IPS DF 4.7 (cell line): ENCODE results near the gene SHOC2.
"Not testable (repeated sequence)": the region's sequence is repeated elsewhere in the genome, so short reads cannot be mapped to it uniquely, and the experiment has no call there.

Experiments used
- DNase-seq: peaks from one replicate; pipeline ENCODE4 v3.0.0-alpha.2; 2013; ENCODE audit warnings: low spot score; ENCODE audit errors: extremely low read depth

Gene SHOC2

DNA sequence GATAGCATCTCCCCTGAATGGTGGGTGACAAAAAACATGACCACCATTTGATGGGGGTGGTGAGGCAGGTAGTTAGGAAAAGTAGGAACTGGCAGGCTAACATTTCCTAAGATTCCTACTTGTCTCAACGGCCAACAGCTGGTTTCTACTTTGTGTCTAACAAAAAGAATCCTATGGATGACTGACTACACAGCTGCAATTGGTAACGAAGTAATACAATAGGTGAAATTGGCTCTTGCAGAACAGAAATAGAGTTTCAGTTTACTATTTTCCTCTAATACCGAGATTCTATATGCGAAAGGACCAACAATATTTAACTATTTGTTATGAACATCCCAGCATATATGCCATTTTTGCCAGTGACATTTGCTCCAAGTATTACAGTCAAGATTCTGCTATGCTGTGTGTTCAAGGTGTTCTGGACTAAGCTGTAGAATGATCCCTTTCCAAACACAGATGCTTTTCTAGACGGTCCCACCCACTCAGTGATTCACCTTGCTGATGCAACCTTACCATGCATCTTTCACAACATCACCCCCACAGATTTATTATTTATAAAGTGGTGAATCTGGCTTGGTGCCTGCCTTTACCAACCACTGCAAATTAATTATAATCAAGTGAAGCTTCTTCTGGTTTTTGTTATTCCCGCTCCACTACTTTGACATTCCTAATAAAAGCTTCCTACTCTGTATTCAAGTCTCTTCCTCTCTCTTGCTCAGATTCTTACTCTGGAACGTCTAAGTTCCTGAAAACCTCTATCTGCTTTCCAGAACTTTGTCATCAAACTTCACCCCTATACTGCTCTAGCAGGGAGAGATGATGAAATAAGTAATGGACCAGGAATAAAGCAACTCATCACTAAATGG, 17.2 kb upstream of the SHOC2 start:
- no peak for DNase-seq

- no peak for DNase-seq
These were observed 15.8 kb upstream of the SHOC2 start for GRCh38 chr10:110903280-110904278.

- no peak for DNase-seq
These were observed 9.3 kb upstream of the SHOC2 start for GRCh38 chr10:110910138-110910537.

GRCh38 chr10:110912374-110912773, 7.0 kb upstream of the SHOC2 start:
- DNase-seq = no peak

- DNase-seq = no peak
These were observed 5.0 kb upstream of the SHOC2 start for GRCh38 chr10:110914431-110914830.

DNA sequence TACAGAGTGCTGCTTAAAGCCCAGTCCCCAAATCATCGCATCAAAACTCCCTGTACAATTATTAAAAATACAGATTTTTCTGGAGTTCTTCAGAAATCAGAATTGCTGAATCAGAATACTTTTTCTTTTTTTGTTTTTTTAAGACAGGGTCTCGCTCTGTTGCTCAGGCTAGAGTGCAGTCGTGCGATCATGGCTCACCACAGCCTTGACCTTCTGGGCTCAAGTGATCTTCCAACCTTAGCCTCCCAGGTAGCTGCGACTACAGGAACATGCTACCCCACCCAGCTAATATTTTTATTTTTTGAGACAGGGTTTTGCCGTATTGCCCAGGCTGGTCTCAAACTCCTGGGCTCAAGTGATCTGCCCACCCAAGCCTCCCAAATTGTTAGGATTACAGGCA, 4.4 kb upstream of the SHOC2 start:
- no peak for DNase-seq

GRCh38 chr10:110915600-110915999, 3.8 kb upstream of the SHOC2 start:
- not testable (repeated sequence) for DNase-seq

DNA sequence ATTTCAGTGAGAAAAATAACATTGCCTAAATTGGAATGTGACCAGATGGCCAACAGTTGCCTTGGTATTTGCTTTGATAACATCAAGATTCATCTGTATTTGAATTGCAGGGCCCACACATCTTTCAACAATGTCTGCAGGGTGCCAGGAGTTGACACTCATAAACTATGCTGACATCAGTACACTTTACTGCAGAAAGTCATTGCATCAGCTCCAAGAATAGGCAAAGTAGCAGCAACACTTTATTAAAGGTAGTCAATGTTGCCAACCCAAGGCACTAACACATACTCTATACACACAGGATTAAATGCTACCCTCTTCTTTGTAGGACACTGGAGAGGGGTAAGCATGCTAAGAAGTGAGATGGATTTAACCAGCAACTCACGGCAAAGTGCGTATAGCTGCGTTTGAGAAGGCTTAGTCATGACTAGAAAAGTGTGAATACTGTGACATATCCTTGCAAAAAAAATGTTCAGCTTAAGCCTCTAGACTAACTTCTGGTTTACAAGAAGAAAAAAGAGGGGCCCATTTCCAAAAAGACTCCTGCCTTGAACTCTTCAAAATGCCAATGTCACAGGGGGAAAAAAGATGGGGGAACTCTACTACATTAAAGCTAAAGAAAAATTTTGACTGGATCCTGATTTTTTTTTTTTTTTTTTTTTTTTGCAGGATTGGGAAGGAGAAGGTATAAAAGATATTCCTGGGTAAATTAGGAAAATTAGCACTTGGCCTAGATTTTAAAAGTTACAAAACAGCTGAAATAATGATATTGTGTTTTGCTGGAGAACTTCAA, 2.7 kb upstream of the SHOC2 start:
- DNase-seq = no peak

DNA sequence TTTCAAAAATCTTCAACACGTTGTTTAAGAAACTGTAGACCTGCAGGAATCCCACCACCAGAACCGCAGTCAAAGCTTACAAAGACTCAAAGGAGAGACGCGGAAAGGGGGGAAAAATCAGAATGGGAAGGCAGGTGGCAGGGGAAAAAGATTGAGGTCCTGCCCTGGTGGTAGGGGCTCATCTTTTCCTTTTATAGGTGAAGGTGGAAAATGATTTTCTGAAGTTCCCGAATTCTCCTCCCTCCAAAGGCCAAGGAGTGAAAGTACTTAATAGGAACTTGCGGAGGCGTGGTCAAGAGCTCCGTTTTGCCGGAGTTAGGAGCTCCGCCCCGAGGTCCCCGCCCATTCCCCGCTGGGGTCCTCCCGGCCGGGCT, 1.1 kb upstream of the SHOC2 start:
- peak; percentile 80 for DNase-seq

GRCh38 chr10:110918643-110919348, 608 bp upstream of the SHOC2 start, which contains the start of gene BBIP1:
BBIP1 (minus strand) TSS chr10:110919180; CDS start chr10:110918157, 1,023 bp downstream.
- DNase-seq = peak; percentile 98

GRCh38 chr10:110919971-110920881, 822 bp downstream of the SHOC2 start:
- no peak for DNase-seq

DNA sequence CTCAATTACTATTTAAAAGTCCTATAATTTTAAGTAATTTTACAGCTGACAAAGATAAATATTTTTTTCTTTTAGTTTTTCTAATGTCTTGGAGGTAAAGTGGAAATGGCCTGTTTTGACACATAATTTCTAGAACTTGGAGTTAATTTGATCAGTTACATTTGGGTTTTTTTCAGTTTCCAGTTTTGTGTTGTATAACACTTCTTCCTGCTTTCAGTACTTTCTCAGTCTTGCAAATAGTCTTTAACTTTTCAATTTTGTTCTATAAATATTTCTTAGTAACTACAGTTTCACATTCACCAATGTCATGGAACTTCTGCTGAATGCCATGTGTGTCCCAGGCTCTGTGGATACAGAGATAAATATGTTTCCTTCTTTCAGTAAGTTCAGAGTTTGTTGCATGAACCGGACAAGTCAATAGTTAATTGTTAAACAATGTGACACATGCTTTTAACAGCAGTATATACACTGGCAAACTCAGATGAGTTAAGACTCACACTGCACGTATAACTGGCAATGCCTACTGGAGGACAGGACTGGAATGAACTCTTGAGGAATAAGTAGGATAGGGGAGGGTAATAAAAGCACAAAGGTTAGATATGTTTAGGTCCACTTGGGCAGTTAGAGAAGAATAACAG, 4.6 kb downstream of the SHOC2 start:
- no peak for DNase-seq

DNA sequence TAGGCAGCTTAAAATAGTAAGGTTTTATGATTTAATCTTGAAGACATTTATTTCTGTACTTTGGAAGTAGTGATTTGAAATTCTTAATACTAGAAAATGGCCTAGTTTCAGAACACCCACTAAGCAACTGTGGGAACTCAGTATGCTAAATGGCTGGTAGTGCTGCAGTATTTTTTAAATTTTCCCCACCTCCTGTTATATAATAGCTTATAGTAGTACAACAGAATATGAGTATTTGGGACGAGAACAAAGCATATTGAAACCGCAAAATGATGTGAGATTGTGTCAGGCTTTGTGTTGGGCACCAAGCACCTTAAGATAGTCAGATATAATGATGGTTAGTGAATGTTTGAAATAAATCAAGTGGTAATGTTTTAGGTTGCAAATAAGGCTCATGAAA, 8.1 kb downstream of the SHOC2 start:
- DNase-seq = no peak

- DNase-seq = no peak
These were observed 12.5 kb downstream of the SHOC2 start for GRCh38 chr10:110931769-110932381.

- DNase-seq = no peak
These were observed 13.2 kb downstream of the SHOC2 start for GRCh38 chr10:110932505-110933180.

GRCh38 chr10:110936757-110937156, 17.4 kb downstream of the SHOC2 start:
- DNase-seq = no peak

DNA sequence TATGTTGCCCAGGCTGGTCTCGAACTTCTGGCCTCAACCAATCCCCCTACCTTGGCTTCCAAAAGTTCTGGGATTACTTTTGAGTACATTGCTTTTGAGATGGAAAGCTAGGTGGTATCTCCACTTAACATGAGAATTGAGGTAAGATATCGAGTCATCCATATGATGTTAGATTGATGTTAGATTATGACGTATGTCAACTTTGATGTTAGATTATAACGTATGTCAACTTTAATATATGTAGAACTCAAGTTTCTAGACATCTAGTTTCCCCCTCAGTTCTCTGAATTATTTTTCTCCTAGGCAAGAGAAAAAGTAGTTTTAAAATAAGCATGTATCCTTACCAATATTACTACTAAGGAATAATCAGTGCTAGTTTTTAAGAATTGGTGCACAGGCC, 20.0 kb downstream of the SHOC2 start:
- DNase-seq = no peak

GRCh38 chr10:110944792-110945396, 25.5 kb downstream of the SHOC2 start:
- DNase-seq = no peak
